ENCODE results near the gene ZNF324. TPM values are rescaled to one million over a fixed set of nuclear protein-coding genes. Genes with fewer than 3 reads are reported as not detected.

The ZNF324 gene
- 12.9 and 14.8 TPM in 2 replicates for total RNA-seq
- long read RNA-seq, transcript ZNF324-201 (4 exons, 3,000 nt) = major isoform, 12 of 14 reads
- long read RNA-seq, partial matches to known transcripts = 0 of 14 reads
- long read RNA-seq, other reads (novel, unspliced or antisense) = 2 of 14 reads

DNA sequence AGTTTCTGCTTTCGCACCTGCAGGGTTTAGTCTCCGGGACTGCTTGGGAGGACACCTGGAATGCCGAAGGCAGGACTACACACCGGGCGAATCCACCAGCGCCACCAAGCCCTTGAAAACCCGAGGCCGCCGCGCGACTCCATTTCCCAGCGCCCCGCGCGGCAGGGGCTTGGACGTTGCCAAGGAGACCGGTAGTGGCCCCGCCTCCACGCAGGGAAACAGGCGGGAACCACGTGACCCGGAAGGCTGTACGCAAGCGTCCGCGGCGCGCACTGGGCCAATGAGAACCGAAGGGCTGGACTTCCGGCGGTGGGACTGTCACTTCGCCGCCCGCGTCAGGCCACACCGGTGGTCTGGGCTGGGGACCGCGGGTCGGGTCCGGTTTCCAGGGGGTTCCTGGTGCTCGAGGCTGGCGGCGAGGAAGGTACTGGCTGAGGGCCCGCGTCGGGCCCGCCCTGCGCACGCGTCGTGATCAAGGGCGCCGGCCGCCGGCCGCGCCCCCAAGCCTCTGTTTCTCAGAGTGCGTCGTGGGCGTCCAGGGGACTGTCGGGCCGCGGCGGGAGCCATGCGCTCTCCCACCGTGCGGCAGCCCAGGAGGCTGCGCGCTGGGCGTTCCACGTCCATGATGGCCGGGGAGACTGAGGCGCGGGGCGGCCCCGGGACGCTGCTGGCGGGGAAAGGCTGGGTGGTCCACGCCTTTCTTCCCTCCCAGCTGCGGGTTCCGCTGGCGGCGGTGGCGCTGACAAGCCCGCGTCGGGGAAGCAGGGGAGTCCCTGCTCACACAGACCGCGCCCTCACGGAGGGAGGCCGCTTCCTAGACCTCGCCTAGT, at the start of gene ZNF324:
Gene ZNF324, plus strand, starts transcription at position 321 of the 830 bp plus-strand sequence. CDS start 2,106 bp downstream, outside the sequence.
- peak; percentile 98 for DNase-seq (ENCODE audit: extremely low spot score, unreplicated experiment)
- H3K4me1 Mint-ChIP-seq (ENCODE audit: unreplicated experiment) = peaks cover 16% of the 10 kb centered on the region
- H3K27me3 Mint-ChIP-seq (ENCODE audit: unreplicated experiment) = no peaks in the 10 kb centered on the region
- peak within 1 kb of the TSS; percentile 57 for H3K27ac Mint-ChIP-seq (ENCODE audit: unreplicated experiment)
- H3K9me3 Mint-ChIP-seq (ENCODE audit: unreplicated experiment) = no peaks in the 10 kb centered on the region
- TF ChIP-seq, protein P1, sequence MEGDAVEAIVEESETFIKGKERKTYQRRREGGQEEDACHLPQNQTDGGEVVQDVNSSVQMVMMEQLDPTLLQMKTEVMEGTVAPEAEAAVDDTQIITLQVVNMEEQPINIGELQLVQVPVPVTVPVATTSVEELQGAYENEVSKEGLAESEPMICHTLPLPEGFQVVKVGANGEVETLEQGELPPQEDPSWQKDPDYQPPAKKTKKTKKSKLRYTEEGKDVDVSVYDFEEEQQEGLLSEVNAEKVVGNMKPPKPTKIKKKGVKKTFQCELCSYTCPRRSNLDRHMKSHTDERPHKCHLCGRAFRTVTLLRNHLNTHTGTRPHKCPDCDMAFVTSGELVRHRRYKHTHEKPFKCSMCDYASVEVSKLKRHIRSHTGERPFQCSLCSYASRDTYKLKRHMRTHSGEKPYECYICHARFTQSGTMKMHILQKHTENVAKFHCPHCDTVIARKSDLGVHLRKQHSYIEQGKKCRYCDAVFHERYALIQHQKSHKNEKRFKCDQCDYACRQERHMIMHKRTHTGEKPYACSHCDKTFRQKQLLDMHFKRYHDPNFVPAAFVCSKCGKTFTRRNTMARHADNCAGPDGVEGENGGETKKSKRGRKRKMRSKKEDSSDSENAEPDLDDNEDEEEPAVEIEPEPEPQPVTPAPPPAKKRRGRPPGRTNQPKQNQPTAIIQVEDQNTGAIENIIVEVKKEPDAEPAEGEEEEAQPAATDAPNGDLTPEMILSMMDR (IDR thresholded peaks at IDR 0.05) = no peak
- H3K36me3 Mint-ChIP-seq (ENCODE audit: unreplicated experiment) = peaks cover 4% of the 10 kb centered on the region
- peak within 1 kb of the TSS; percentile 80 for H3K4me3 Mint-ChIP-seq (ENCODE audit: unreplicated experiment)

DNA sequence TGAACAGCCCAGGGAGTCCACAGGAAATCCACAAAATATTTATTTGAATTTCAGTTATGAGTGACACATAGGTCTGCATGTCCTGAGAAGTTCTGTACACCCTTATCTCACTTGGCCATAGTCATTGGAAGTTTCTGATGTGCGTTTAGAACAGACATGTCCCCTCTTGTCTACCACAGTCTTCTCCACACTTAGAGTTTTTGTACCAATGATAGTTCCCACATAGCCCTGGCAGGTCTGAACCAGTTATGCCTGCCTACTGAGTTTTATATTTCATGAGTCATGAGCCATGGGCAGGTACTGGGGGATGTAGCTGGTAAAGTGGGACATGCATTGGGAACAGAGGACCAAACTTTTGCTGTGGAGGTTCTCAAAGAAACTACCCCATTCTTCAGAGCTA, 38.3 kb upstream of the ZNF324 start:
- Mint-ChIP-seq H3K9me3 (ENCODE audit: unreplicated experiment) (peaks cover 18% of the 10 kb centered on the region), H3K4me1 (ENCODE audit: unreplicated experiment) (no peaks in the 10 kb centered on the region), H3K4me3 (ENCODE audit: unreplicated experiment) (no peak overlapping the region), H3K27me3 (ENCODE audit: unreplicated experiment) (no peaks in the 10 kb centered on the region), H3K36me3 (ENCODE audit: unreplicated experiment) (peaks cover 21% of the 10 kb centered on the region), H3K27ac (ENCODE audit: unreplicated experiment) (no peak overlapping the region)
- TF ChIP-seq, protein P1 (IDR thresholded peaks at IDR 0.05) = no peak
- no peak for DNase-seq (ENCODE audit: extremely low spot score, unreplicated experiment)

DNA sequence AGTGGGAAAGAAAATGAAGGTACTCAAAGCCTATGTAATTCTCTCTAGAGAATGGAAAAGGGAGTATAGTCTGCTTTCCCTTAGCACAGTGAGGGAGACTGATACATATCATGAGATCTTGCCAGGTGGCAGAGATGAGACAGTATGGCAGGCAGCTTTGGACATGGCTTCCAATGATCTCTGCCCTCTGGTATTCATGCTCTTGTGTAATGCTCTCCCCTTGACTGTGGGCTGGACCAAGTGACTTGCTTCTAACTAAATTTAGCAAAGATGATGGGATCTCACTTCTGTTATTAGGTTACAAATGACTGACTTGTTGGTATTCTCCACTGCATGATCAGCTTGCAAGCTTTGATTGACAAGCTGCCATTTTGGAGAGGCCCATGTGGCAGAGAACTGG, 37.1 kb upstream of the ZNF324 start:
- Mint-ChIP-seq H3K4me1 (ENCODE audit: unreplicated experiment) (no peaks in the 10 kb centered on the region), H3K36me3 (ENCODE audit: unreplicated experiment) (peaks cover 28% of the 10 kb centered on the region), H3K9me3 (ENCODE audit: unreplicated experiment) (peaks cover 23% of the 10 kb centered on the region), H3K27me3 (ENCODE audit: unreplicated experiment) (no peaks in the 10 kb centered on the region), H3K27ac (ENCODE audit: unreplicated experiment) (no peak overlapping the region), H3K4me3 (ENCODE audit: unreplicated experiment) (no peak overlapping the region)
- TF ChIP-seq, protein P1 (IDR thresholded peaks at IDR 0.05) = no peak
- DNase-seq (ENCODE audit: extremely low spot score, unreplicated experiment) = no peak

DNA sequence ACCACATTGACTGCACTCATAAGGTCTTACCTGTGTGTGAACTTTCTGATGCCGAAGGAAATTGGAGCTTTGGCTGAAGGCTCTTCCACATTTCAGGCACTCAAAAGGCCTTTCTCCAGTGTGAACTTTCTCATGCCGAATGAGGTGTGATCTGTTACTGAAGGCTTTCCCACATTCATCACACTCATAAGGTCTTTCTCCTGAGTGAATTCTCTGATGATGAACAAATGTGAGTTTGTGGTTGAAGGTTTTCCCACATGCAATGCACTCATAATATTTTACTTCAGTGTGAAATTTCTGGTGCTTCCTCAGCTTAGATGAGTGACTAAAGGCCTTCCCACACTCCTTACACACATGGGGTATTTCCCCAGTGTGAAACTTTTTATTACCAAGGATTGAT, 32.7 kb upstream of the ZNF324 start:
- Mint-ChIP-seq H3K27ac (ENCODE audit: unreplicated experiment) (no peak overlapping the region), H3K27me3 (ENCODE audit: unreplicated experiment) (no peaks in the 10 kb centered on the region), H3K9me3 (ENCODE audit: unreplicated experiment) (peaks cover 48% of the 10 kb centered on the region), H3K36me3 (ENCODE audit: unreplicated experiment) (peaks cover 31% of the 10 kb centered on the region), H3K4me1 (ENCODE audit: unreplicated experiment) (no peaks in the 10 kb centered on the region), H3K4me3 (ENCODE audit: unreplicated experiment) (no peak overlapping the region)
- DNase-seq (ENCODE audit: extremely low spot score, unreplicated experiment) = no peak
- TF ChIP-seq, protein P1 (IDR thresholded peaks at IDR 0.05) = no peak
